ENCODE data around the gene ZNF865. TPM values are rescaled to one million over a fixed set of nuclear protein-coding genes. Genes with fewer than 3 reads are reported as not detected.

ZNF865 gene
- total RNA-seq, 3 donors from 2014 or later: 12.7 to 18.5 (median 13.2) TPM

- Histone ChIP-seq H3K9me3 (no peaks in the 10 kb centered on the region), H3K4me3 (no peak overlapping the region), H3K36me3 (ENCODE audit: low read depth) (no peaks in the 10 kb centered on the region), H3K4me1 (ENCODE audit: low read depth) (peaks cover 32% of the 10 kb centered on the region)
- intact Hi-C loops (cut with DNase I, micrococcal nuclease): no loop called here
- no peak for ATAC-seq
- DNase-seq: no peak
- TF ChIP-seq CTCF (IDR thresholded peaks at IDR 0.05): no peak
These were observed 982 bp downstream of the ZNF865 start for GRCh38 chr19:55606471-55606787.

GRCh38 chr19:55606817-55607216 is 1.4 kb downstream of the ZNF865 start:
- DNase-seq (no peak), ATAC-seq (no peak)
- Histone ChIP-seq H3K4me3 (no peak overlapping the region), H3K9me3 (no peaks in the 10 kb centered on the region), H3K4me1 (ENCODE audit: low read depth) (peaks cover 32% of the 10 kb centered on the region), H3K36me3 (ENCODE audit: low read depth) (no peaks in the 10 kb centered on the region)
- intact Hi-C loops (cut with DNase I, micrococcal nuclease): no loop called here
- TF ChIP-seq CTCF (IDR thresholded peaks at IDR 0.05): no peak

- TF ChIP-seq CTCF (IDR thresholded peaks at IDR 0.05): no peak
- DNase-seq: no peak
- intact Hi-C loops (cut with DNase I, micrococcal nuclease): no loop called here
- Histone ChIP-seq H3K9me3 (no peaks in the 10 kb centered on the region), H3K4me3 (no peak overlapping the region), H3K36me3 (ENCODE audit: low read depth) (no peaks in the 10 kb centered on the region), H3K4me1 (ENCODE audit: low read depth) (peaks cover 21% of the 10 kb centered on the region)
- no peak for ATAC-seq
These were observed 3.9 kb downstream of the ZNF865 start for GRCh38 chr19:55609326-55609725.

GRCh38 chr19:55611300-55611982 is 6.0 kb downstream of the ZNF865 start:
- Histone ChIP-seq H3K36me3 (ENCODE audit: low read depth) (peaks cover 3% of the 10 kb centered on the region), H3K4me3 (no peak overlapping the region), H3K9me3 (no peaks in the 10 kb centered on the region), H3K4me1 (ENCODE audit: low read depth) (peaks cover 11% of the 10 kb centered on the region)
- ATAC-seq (no peak), DNase-seq (no peak)
- intact Hi-C loops (cut with DNase I, micrococcal nuclease): no loop called here
- no peak for TF ChIP-seq CTCF (IDR thresholded peaks at IDR 0.05)

GRCh38 chr19:55611983-55612645 is 6.7 kb downstream of the ZNF865 start:
- no peak overlapping the region for H3K4me3 ChIP-seq
- no peak for TF ChIP-seq CTCF (IDR thresholded peaks at IDR 0.05)
- intact Hi-C loops (cut with DNase I, micrococcal nuclease): no loop called here
- H3K9me3 ChIP-seq: no peaks in the 10 kb centered on the region
- DNase-seq (no peak), ATAC-seq (no peak)
- H3K36me3 ChIP-seq (ENCODE audit: low read depth): peaks cover 3% of the 10 kb centered on the region
- H3K4me1 ChIP-seq (ENCODE audit: low read depth): peaks cover 4% of the 10 kb centered on the region
